SK-N-SH treated with all-trans-retinoic acid at 6 μM for 48 hours (cell line): ENCODE data around the gene CTCF.

ENCODE experiments used
- BACH2 ChIP-seq: fragments of 250-450 bp; sonication (Bioruptor Pico); IDR thresholded peaks from 2 replicates; pipeline ENCODE4 v1.9.0; 2021; ENCODE audit warnings: mild to moderate bottlenecking, borderline replicate concordance
- CSRNP3 ChIP-seq: fragments of 250-450 bp; sonication (Bioruptor Pico); IDR thresholded peaks from 2 replicates; pipeline ENCODE4 v1.5.1; 2021; ENCODE audit warnings: mild to moderate bottlenecking, moderate library complexity
- GLIS3 ChIP-seq: fragments of 250-450 bp; sonication (Bioruptor Pico); IDR thresholded peaks from 2 replicates; pipeline ENCODE4 v1.5.0; 2020; ENCODE audit warnings: mild to moderate bottlenecking, moderate library complexity
- RARB ChIP-seq: fragments of 250-450 bp; sonication (Bioruptor Pico); IDR thresholded peaks from 2 replicates; pipeline ENCODE4 v1.8.0; 2021; ENCODE audit warnings: mild to moderate bottlenecking, moderate library complexity
- TCF4 ChIP-seq: fragments of 250-450 bp; sonication (Bioruptor Pico); IDR thresholded peaks from 2 replicates; pipeline ENCODE4 v1.8.0; 2021; ENCODE audit warnings: mild to moderate bottlenecking, moderate library complexity, borderline replicate concordance
- TOX ChIP-seq: fragments of 250-450 bp; sonication (Bioruptor Pico); IDR thresholded peaks from 2 replicates; pipeline ENCODE4 v1.8.0; 2021; ENCODE audit warnings: mild to moderate bottlenecking, moderate library complexity, borderline replicate concordance
- ZFP3 ChIP-seq: fragments of 250-450 bp; sonication (Bioruptor Pico); IDR thresholded peaks from 2 replicates; pipeline ENCODE4 v1.5.0; 2020; ENCODE audit warnings: mild to moderate bottlenecking, moderate library complexity
- ZFP30 ChIP-seq: fragments of 450-650 bp; formaldehyde crosslinking; IDR thresholded peaks from 2 replicates; pipeline ENCODE4 v1.5.0; 2022; ENCODE audit warnings: mild to moderate bottlenecking, moderate library complexity
- ZNF8 ChIP-seq: fragments of 450-650 bp; formaldehyde crosslinking; IDR thresholded peaks from 2 replicates; pipeline ENCODE4 v1.5.0; 2020; ENCODE audit warnings: mild to moderate bottlenecking, moderate library complexity
- TF ChIP-seq, protein P1 (sequence below): fragments of 250-450 bp; sonication (Bioruptor Pico); IDR thresholded peaks from 2 replicates; pipeline ENCODE4 v1.8.0; 2020; ENCODE audit warnings: mild to moderate bottlenecking, moderate library complexity, borderline replicate concordance
- TF ChIP-seq, protein P2 (sequence below): fragments of 250-450 bp; sonication (Bioruptor Pico); IDR thresholded peaks from 2 replicates; pipeline ENCODE4 v1.5.0; 2020; ENCODE audit warnings: mild to moderate bottlenecking, moderate library complexity

GRCh38 chr16:67672739-67673662, 110.7 kb downstream of the CTCF start:
- TF ChIP-seq ZFP3 (CRISPR knock-in tag) (no peak), RARB (CRISPR knock-in tag) (no peak), TCF4 (CRISPR knock-in tag) (no peak), GLIS3 (CRISPR knock-in tag) (no peak), TOX (no peak), ZNF8 (no peak), CSRNP3 (CRISPR knock-in tag) (no peak), ZFP30 (no peak), BACH2 (no peak)
- TF ChIP-seq, protein P1, sequence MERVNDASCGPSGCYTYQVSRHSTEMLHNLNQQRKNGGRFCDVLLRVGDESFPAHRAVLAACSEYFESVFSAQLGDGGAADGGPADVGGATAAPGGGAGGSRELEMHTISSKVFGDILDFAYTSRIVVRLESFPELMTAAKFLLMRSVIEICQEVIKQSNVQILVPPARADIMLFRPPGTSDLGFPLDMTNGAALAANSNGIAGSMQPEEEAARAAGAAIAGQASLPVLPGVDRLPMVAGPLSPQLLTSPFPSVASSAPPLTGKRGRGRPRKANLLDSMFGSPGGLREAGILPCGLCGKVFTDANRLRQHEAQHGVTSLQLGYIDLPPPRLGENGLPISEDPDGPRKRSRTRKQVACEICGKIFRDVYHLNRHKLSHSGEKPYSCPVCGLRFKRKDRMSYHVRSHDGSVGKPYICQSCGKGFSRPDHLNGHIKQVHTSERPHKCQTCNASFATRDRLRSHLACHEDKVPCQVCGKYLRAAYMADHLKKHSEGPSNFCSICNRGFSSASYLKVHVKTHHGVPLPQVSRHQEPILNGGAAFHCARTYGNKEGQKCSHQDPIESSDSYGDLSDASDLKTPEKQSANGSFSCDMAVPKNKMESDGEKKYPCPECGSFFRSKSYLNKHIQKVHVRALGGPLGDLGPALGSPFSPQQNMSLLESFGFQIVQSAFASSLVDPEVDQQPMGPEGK, result no peak
- TF ChIP-seq, protein P2, sequence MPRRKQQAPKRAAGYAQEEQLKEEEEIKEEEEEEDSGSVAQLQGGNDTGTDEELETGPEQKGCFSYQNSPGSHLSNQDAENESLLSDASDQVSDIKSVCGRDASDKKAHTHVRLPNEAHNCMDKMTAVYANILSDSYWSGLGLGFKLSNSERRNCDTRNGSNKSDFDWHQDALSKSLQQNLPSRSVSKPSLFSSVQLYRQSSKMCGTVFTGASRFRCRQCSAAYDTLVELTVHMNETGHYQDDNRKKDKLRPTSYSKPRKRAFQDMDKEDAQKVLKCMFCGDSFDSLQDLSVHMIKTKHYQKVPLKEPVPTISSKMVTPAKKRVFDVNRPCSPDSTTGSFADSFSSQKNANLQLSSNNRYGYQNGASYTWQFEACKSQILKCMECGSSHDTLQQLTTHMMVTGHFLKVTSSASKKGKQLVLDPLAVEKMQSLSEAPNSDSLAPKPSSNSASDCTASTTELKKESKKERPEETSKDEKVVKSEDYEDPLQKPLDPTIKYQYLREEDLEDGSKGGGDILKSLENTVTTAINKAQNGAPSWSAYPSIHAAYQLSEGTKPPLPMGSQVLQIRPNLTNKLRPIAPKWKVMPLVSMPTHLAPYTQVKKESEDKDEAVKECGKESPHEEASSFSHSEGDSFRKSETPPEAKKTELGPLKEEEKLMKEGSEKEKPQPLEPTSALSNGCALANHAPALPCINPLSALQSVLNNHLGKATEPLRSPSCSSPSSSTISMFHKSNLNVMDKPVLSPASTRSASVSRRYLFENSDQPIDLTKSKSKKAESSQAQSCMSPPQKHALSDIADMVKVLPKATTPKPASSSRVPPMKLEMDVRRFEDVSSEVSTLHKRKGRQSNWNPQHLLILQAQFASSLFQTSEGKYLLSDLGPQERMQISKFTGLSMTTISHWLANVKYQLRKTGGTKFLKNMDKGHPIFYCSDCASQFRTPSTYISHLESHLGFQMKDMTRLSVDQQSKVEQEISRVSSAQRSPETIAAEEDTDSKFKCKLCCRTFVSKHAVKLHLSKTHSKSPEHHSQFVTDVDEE (CRISPR knock-in tag), result no peak
